ENCODE data around the gene TIMMDC1. TPM values are rescaled to one million over a fixed set of nuclear protein-coding genes. Genes with fewer than 3 reads are reported as not detected.
"Not testable (repeated sequence)": the region's sequence is repeated elsewhere in the genome, so short reads cannot be mapped to it uniquely, and the experiment has no call there.

Gene TIMMDC1
- total RNA-seq, 1 donor from 2014 or later, result 83.0 TPM

GRCh38 chr3:119550192-119550910 is 52.0 kb downstream of the TIMMDC1 start:
- no peaks in the 10 kb centered on the region for H3K36me3 Mint-ChIP-seq (ENCODE audit: low read depth, unreplicated experiment)
- H3K9me3 Mint-ChIP-seq (ENCODE audit: unreplicated experiment), result no peaks in the 10 kb centered on the region
- no peak overlapping the region for H3K4me3 Mint-ChIP-seq (ENCODE audit: unreplicated experiment)
- no peak for TF ChIP-seq CTCF (IDR thresholded peaks at IDR 0.05; ENCODE audit: unreplicated experiment)
- peaks cover 2% of the 10 kb centered on the region for H3K27me3 Mint-ChIP-seq (ENCODE audit: unreplicated experiment)
- H3K27ac Mint-ChIP-seq (ENCODE audit: unreplicated experiment), result no peak overlapping the region
- peaks cover 2% of the 10 kb centered on the region for H3K4me1 Mint-ChIP-seq (ENCODE audit: unreplicated experiment)
- DNase-seq (ENCODE audit: low spot score), result no peak

GRCh38 chr3:119551598-119551997 is 53.3 kb downstream of the TIMMDC1 start:
- DNase-seq (ENCODE audit: low spot score), result no peak
- peaks cover 2% of the 10 kb centered on the region for H3K27me3 Mint-ChIP-seq (ENCODE audit: unreplicated experiment)
- no peak overlapping the region for H3K27ac Mint-ChIP-seq (ENCODE audit: unreplicated experiment)
- TF ChIP-seq CTCF (IDR thresholded peaks at IDR 0.05; ENCODE audit: unreplicated experiment), result no peak
- H3K9me3 Mint-ChIP-seq (ENCODE audit: unreplicated experiment), result no peaks in the 10 kb centered on the region
- H3K36me3 Mint-ChIP-seq (ENCODE audit: low read depth, unreplicated experiment), result no peaks in the 10 kb centered on the region
- H3K4me3 Mint-ChIP-seq (ENCODE audit: unreplicated experiment), result no peak overlapping the region
- H3K4me1 Mint-ChIP-seq (ENCODE audit: unreplicated experiment), result peaks cover 12% of the 10 kb centered on the region

- not testable (repeated sequence) for H3K27me3 Mint-ChIP-seq (ENCODE audit: unreplicated experiment); H3K27ac Mint-ChIP-seq (ENCODE audit: unreplicated experiment); DNase-seq (ENCODE audit: low spot score); H3K4me3 Mint-ChIP-seq (ENCODE audit: unreplicated experiment); H3K9me3 Mint-ChIP-seq (ENCODE audit: unreplicated experiment); H3K36me3 Mint-ChIP-seq (ENCODE audit: low read depth, unreplicated experiment)
- H3K4me1 Mint-ChIP-seq (ENCODE audit: unreplicated experiment), result peaks cover 12% of the 10 kb centered on the region
These were observed 54.6 kb downstream of the TIMMDC1 start for GRCh38 chr3:119552928-119553327.

- Mint-ChIP-seq H3K36me3 (ENCODE audit: low read depth, unreplicated experiment) (no peaks in the 10 kb centered on the region), H3K27ac (ENCODE audit: unreplicated experiment) (no peak overlapping the region), H3K27me3 (ENCODE audit: unreplicated experiment) (peaks cover 2% of the 10 kb centered on the region), H3K4me1 (ENCODE audit: unreplicated experiment) (peaks cover 12% of the 10 kb centered on the region), H3K9me3 (ENCODE audit: unreplicated experiment) (no peaks in the 10 kb centered on the region), H3K4me3 (ENCODE audit: unreplicated experiment) (no peak overlapping the region)
- DNase-seq (ENCODE audit: low spot score), result no peak
- no peak for TF ChIP-seq CTCF (IDR thresholded peaks at IDR 0.05; ENCODE audit: unreplicated experiment)
These were observed 55.6 kb downstream of the TIMMDC1 start for GRCh38 chr3:119553823-119554415.

- Mint-ChIP-seq H3K36me3 (ENCODE audit: low read depth, unreplicated experiment) (no peaks in the 10 kb centered on the region), H3K9me3 (ENCODE audit: unreplicated experiment) (no peaks in the 10 kb centered on the region), H3K27me3 (ENCODE audit: unreplicated experiment) (no peaks in the 10 kb centered on the region), H3K4me1 (ENCODE audit: unreplicated experiment) (peaks cover 12% of the 10 kb centered on the region), H3K4me3 (ENCODE audit: unreplicated experiment) (no peak overlapping the region), H3K27ac (ENCODE audit: unreplicated experiment) (no peak overlapping the region)
- no peak for DNase-seq (ENCODE audit: low spot score)
- no peak for TF ChIP-seq CTCF (IDR thresholded peaks at IDR 0.05; ENCODE audit: unreplicated experiment)
These were observed 57.0 kb downstream of the TIMMDC1 start for GRCh38 chr3:119555309-119555735.
